ENCODE results near the gene TOPAZ1. TPM values are rescaled to one million over a fixed set of nuclear protein-coding genes. Genes with fewer than 3 reads are reported as not detected.

The TOPAZ1 gene
- total and polyA plus RNA-seq, 9 of the 15 experiments (the other 6 are each of a cell fraction or from before 2014, with no cell fraction given) = 0.01 TPM; not detected in 8

- TF ChIP-seq, protein P1, sequence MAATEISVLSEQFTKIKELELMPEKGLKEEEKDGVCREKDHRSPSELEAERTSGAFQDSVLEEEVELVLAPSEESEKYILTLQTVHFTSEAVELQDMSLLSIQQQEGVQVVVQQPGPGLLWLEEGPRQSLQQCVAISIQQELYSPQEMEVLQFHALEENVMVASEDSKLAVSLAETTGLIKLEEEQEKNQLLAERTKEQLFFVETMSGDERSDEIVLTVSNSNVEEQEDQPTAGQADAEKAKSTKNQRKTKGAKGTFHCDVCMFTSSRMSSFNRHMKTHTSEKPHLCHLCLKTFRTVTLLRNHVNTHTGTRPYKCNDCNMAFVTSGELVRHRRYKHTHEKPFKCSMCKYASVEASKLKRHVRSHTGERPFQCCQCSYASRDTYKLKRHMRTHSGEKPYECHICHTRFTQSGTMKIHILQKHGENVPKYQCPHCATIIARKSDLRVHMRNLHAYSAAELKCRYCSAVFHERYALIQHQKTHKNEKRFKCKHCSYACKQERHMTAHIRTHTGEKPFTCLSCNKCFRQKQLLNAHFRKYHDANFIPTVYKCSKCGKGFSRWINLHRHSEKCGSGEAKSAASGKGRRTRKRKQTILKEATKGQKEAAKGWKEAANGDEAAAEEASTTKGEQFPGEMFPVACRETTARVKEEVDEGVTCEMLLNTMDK (IDR thresholded peaks at IDR 0.05; ENCODE audit: borderline replicate concordance, insufficient read depth, low read depth, low read length, poor library complexity, severe bottlenecking) = no peak
- TF ChIP-seq ZFP36 (IDR thresholded peaks at IDR 0.05; ENCODE audit: low read depth, low read length, partially characterized antibody) = no peak
- TF ChIP-seq SOX6 (IDR thresholded peaks at IDR 0.05) = peak; percentile 56
- TF ChIP-seq ESRRA (IDR thresholded peaks at IDR 0.05; ENCODE audit: borderline replicate concordance, low read depth) = no peak
- no peak for TF ChIP-seq GATA2 (CRISPR knock-in tag; IDR thresholded peaks at IDR 0.05)
- TF ChIP-seq TFE3 (CRISPR knock-in tag; IDR thresholded peaks at IDR 0.05) = no peak
- no peak for TF ChIP-seq HSF4 (CRISPR knock-in tag; IDR thresholded peaks at IDR 0.05; ENCODE audit: borderline replicate concordance)
- no peak for TF ChIP-seq SAFB2 (IDR thresholded peaks at IDR 0.05; ENCODE audit: borderline replicate concordance, low read depth, low read length, severe bottlenecking)
- TF ChIP-seq ZNF121 (CRISPR knock-in tag; conservative IDR thresholded peaks at IDR 0.05) = no peak
- TF ChIP-seq, protein P2, sequence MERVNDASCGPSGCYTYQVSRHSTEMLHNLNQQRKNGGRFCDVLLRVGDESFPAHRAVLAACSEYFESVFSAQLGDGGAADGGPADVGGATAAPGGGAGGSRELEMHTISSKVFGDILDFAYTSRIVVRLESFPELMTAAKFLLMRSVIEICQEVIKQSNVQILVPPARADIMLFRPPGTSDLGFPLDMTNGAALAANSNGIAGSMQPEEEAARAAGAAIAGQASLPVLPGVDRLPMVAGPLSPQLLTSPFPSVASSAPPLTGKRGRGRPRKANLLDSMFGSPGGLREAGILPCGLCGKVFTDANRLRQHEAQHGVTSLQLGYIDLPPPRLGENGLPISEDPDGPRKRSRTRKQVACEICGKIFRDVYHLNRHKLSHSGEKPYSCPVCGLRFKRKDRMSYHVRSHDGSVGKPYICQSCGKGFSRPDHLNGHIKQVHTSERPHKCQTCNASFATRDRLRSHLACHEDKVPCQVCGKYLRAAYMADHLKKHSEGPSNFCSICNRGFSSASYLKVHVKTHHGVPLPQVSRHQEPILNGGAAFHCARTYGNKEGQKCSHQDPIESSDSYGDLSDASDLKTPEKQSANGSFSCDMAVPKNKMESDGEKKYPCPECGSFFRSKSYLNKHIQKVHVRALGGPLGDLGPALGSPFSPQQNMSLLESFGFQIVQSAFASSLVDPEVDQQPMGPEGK (CRISPR knock-in tag; IDR thresholded peaks at IDR 0.05; ENCODE audit: borderline replicate concordance) = no peak
- peak in 1 of 2 experiments; percentile 45; a peak in 1 of 4 replicates for TF ChIP-seq SRF (CRISPR knock-in tag; IDR thresholded peaks at IDR 0.05)
- TF ChIP-seq ZNF592 (IDR thresholded peaks at IDR 0.05) = peak; percentile 54; the same call in 1 of the 2 replicates
- TF ChIP-seq ETV1 (tag; conservative IDR thresholded peaks at IDR 0.05; ENCODE audit: low read depth) = no peak
- no peak for TF ChIP-seq CC2D1A (IDR thresholded peaks at IDR 0.05)
- no peak for TF ChIP-seq NFE2L1 (tag; IDR thresholded peaks at IDR 0.05; ENCODE audit: borderline replicate concordance, low read depth)
- no peak for TF ChIP-seq RHOXF2B (CRISPR knock-in tag; conservative IDR thresholded peaks at IDR 0.05)
Measured at GRCh38 chr3:44355362-44356033, 113.8 kb downstream of the TOPAZ1 start (continued).

Data from K562 (cell line).